Progenitor cell of endocrine pancreas (in vitro differentiated cells): ENCODE measurements around the gene TLE5. TPM values are rescaled to one million over a fixed set of nuclear protein-coding genes. Genes with fewer than 3 reads are reported as not detected.

Source experiments
- DNase-seq: peaks from one replicate; pipeline ENCODE4 v3.0.0; 2021; ENCODE audit warnings: low spot score; ENCODE audit not compliant: unreplicated experiment
- H3K27ac Mint-ChIP-seq: 2 replicates; pipeline ENCODE4 v1.8.0; 2021; ENCODE audit warnings: mild to moderate bottlenecking, moderate library complexity, mixed read lengths
- H3K27me3 Mint-ChIP-seq: 2 replicates; pipeline ENCODE4 v1.8.0; 2021; ENCODE audit warnings: mixed read lengths
- H3K36me3 Mint-ChIP-seq: 2 replicates; pipeline ENCODE4 v1.8.0; 2022; ENCODE audit warnings: mixed read lengths; ENCODE audit not compliant: insufficient read depth
- H3K4me1 Mint-ChIP-seq: 2 replicates; pipeline ENCODE4 v1.8.0; 2021; ENCODE audit warnings: low read depth, mixed read lengths
- H3K4me3 Mint-ChIP-seq: 2 replicates; pipeline ENCODE4 v1.8.0; 2021; ENCODE audit warnings: low read depth, mild to moderate bottlenecking, moderate library complexity, mixed read lengths
- H3K9me3 Mint-ChIP-seq: 2 replicates; pipeline ENCODE4 v1.8.0; 2021; ENCODE audit warnings: low read depth, mixed read lengths
- total RNA-seq: library from RNA; stranded (reverse); gene quantifications from 2 replicates; pipeline ENCODE4 v1.2.1, GENCODE V29; 2021
- TF ChIP-seq, protein P1 (sequence below): fragments of 200-600 bp; sonication (generic); IDR thresholded peaks from one replicate; pipeline ENCODE4 v1.5.0; 2021; ENCODE audit warnings: antibody characterized with exemption, mild to moderate bottlenecking; ENCODE audit not compliant: unreplicated experiment

The TLE5 gene
- total RNA-seq, 1 donor from 2014 or later, result 507 TPM

GRCh38 chr19:3049089-3049488, 13.2 kb downstream of the TLE5 start:
- Mint-ChIP-seq H3K36me3 (peaks cover 1% of the 10 kb centered on the region), H3K9me3 (no peaks in the 10 kb centered on the region), H3K4me1 (peaks cover 13% of the 10 kb centered on the region), H3K27ac (peak overlapping the region; percentile 87), H3K27me3 (no peaks in the 10 kb centered on the region), H3K4me3 (no peak overlapping the region)
- no peak for DNase-seq
- TF ChIP-seq, protein P1, sequence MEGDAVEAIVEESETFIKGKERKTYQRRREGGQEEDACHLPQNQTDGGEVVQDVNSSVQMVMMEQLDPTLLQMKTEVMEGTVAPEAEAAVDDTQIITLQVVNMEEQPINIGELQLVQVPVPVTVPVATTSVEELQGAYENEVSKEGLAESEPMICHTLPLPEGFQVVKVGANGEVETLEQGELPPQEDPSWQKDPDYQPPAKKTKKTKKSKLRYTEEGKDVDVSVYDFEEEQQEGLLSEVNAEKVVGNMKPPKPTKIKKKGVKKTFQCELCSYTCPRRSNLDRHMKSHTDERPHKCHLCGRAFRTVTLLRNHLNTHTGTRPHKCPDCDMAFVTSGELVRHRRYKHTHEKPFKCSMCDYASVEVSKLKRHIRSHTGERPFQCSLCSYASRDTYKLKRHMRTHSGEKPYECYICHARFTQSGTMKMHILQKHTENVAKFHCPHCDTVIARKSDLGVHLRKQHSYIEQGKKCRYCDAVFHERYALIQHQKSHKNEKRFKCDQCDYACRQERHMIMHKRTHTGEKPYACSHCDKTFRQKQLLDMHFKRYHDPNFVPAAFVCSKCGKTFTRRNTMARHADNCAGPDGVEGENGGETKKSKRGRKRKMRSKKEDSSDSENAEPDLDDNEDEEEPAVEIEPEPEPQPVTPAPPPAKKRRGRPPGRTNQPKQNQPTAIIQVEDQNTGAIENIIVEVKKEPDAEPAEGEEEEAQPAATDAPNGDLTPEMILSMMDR, result no peak

- H3K27me3 Mint-ChIP-seq, result no peaks in the 10 kb centered on the region
- no peaks in the 10 kb centered on the region for H3K36me3 Mint-ChIP-seq
- H3K27ac Mint-ChIP-seq, result peak overlapping the region; percentile 98
- no peaks in the 10 kb centered on the region for H3K9me3 Mint-ChIP-seq
- H3K4me3 Mint-ChIP-seq, result no peak overlapping the region
- DNase-seq, result no peak
- TF ChIP-seq, protein P1, result no peak
- peaks cover 12% of the 10 kb centered on the region for H3K4me1 Mint-ChIP-seq
Observed at GRCh38 chr19:3048190-3048533, 14.1 kb downstream of the TLE5 start.

GRCh38 chr19:3047496-3048189, 14.7 kb downstream of the TLE5 start:
- peaks cover 12% of the 10 kb centered on the region for H3K4me1 Mint-ChIP-seq
- peak; percentile 56 for DNase-seq
- H3K36me3 Mint-ChIP-seq, result no peaks in the 10 kb centered on the region
- TF ChIP-seq, protein P1, result no peak
- H3K27ac Mint-ChIP-seq, result peak overlapping the region; percentile 98
- no peaks in the 10 kb centered on the region for H3K9me3 Mint-ChIP-seq
- H3K4me3 Mint-ChIP-seq, result peak overlapping the region; percentile 70
- no peaks in the 10 kb centered on the region for H3K27me3 Mint-ChIP-seq

- DNase-seq, result no peak
- TF ChIP-seq, protein P1, result no peak
- no peak overlapping the region for H3K4me3 Mint-ChIP-seq
Observed at GRCh38 chr19:3046698-3047495, 15.4 kb downstream of the TLE5 start.

DNA sequence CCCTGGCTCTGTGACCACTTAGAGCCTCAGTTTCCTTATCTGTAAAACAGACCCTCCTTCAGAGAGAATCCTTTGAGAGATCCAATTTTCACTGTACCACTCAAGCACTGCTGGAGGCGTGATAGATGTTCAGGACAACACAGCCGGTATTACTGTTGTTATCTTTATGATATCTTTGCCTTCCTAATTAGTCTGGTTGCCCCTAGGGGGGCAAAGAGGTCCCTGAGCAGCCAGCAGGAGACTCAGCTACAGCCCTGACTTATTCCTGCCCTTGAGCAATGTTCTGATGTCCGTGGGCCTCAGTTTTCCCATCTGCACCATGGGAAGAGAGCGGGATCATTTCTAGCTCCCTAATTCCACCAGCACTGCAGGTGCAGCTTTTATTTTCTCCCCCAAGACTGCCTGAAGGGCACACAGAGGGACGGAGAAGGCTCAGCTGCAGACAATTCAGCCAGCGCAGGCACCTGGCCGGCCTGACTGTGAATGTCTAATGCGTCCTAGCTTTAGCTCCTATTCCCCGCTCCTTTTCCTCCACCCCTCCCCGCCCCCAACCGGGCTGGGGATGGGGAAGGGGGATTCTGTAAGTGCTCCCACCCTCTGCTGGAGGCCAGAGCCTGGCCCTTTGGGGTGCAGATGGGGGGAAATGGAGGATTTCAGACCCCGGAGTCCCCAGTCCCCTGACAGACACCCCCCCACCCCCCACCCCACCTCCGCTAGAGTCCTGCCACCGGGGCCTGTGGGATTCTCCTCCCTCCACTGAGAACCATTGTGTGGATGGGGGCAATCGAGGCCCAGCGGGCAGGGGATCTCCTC, 16.2 kb downstream of the TLE5 start:
- H3K9me3 Mint-ChIP-seq, result no peaks in the 10 kb centered on the region
- DNase-seq, result no peak
- no peaks in the 10 kb centered on the region for H3K36me3 Mint-ChIP-seq
- H3K4me1 Mint-ChIP-seq, result peaks cover 18% of the 10 kb centered on the region
- H3K4me3 Mint-ChIP-seq, result no peak overlapping the region
- TF ChIP-seq, protein P1, result no peak
- no peaks in the 10 kb centered on the region for H3K27me3 Mint-ChIP-seq
- no peak overlapping the region for H3K27ac Mint-ChIP-seq

More at GRCh38 chr19:3046698-3047495, 15.4 kb downstream of the TLE5 start:
- Mint-ChIP-seq H3K36me3 (no peaks in the 10 kb centered on the region), H3K4me1 (peaks cover 16% of the 10 kb centered on the region), H3K9me3 (no peaks in the 10 kb centered on the region), H3K27me3 (no peaks in the 10 kb centered on the region), H3K27ac (no peak overlapping the region)
